Aorta (tissue), 5 donors: ENCODE data around the gene ARMC8. TPM values are rescaled to one million over a fixed set of nuclear protein-coding genes. Genes with fewer than 3 reads are reported as not detected.

Source experiments
- ATAC-seq: fragments of 200-7000 bp; cut with Tn5 transposase; one replicate; pipeline ENCODE4 v1.9.1; 2022; ENCODE audit warnings: moderate library complexity; ENCODE audit not compliant: low FRiP score
- DNase-seq, 2 donors: peaks; one replicate each; pipeline ENCODE4 v3.0.0-alpha.2; 2020
- H3K27ac ChIP-seq, 2 donors: one replicate each; pipeline ENCODE4 v1.5.1; 2013; ENCODE audit warnings: low read length in 2 of 2, mild to moderate bottlenecking in 2 of 2, moderate library complexity in 2 of 2, control low read depth in 1 of 2, inconsistent platforms in 1 of 2, low read depth in 1 of 2
- H3K27me3 ChIP-seq, 2 donors: one replicate each; pipeline ENCODE4 v1.6.1; 2013; ENCODE audit warnings: control low read depth in 1 of 2, low read length in 1 of 2, mild to moderate bottlenecking in 1 of 2, moderate library complexity in 1 of 2; ENCODE audit not compliant: insufficient read depth in 2 of 2, control insufficient read depth in 1 of 2
- H3K36me3 ChIP-seq, 2 donors: one replicate each; pipeline ENCODE4 v1.6.1; 2013; ENCODE audit warnings: control low read depth in 1 of 2, low read length in 1 of 2, mild to moderate bottlenecking in 1 of 2; ENCODE audit not compliant: insufficient read depth in 2 of 2, control insufficient read depth in 1 of 2
- H3K4me1 ChIP-seq, 2 donors: one replicate each; pipeline ENCODE4 v1.6.1; 2013; ENCODE audit warnings: low read length in 2 of 2, control low read depth in 1 of 2, mild to moderate bottlenecking in 1 of 2, moderate library complexity in 1 of 2; ENCODE audit not compliant: insufficient read depth in 2 of 2, control insufficient read depth in 1 of 2
- H3K4me3 ChIP-seq, 2 donors: one replicate each; pipeline ENCODE4 v1.5.1; 2013; ENCODE audit warnings: low read length in 2 of 2, control low read depth in 1 of 2, mild to moderate bottlenecking in 1 of 2
- H3K9me3 ChIP-seq: one replicate; pipeline ENCODE4 v1.6.1; 2013; ENCODE audit warnings: mild to moderate bottlenecking, low read length; ENCODE audit not compliant: control insufficient read depth
- WGBS, 2 donors: extraction: QIAGEN DNeasy Blood & Tissue Kit; methylation state at CpG; one replicate each; pipeline ENCODE4 v1.1.7; 2013; 5-methylcytosine and 5-hydroxymethylcytosine counted together
- intact Hi-C, 2 donors: fragments of 100-400 bp; cut with DNase I; formaldehyde crosslinking; loops; one replicate each; pipeline versions ENCODE4 v1.14.2 to v1.15.0; 2022
- polyA plus RNA-seq, 2 donors: library from polyadenylated mRNA; stranded (reverse); fragments of 200-250 nt; gene quantifications; one replicate each; pipeline ENCODE4 v1.2.3, GENCODE V29; 2013
- total RNA-seq, 2 donors: library from RNA; stranded (reverse); fragmentation: NEBNext Ultra II Directional; extraction: Animal tissue kit (Norgen Biotek cat#: 25700); gene quantifications; one replicate each; pipeline ENCODE4 v1.2.1, GENCODE V29; 2021
- donor health status: healthy with polysubstance abuse.
- donor health status: Bipolar disorder and iron deficiency.
- donor health status: DM: no; HTN: no; CAD: no.
- donor health status: DM: no; HTN: no; CAD: no.
- donor health status: DM: yes; HTN: yes; CAD: no.

ARMC8 gene
- total and polyA plus RNA-seq, 4 donors, result 18.2 to 59.7 (median 41.5) TPM

GRCh38 chr3:138172625-138173024 is 14.5 kb upstream of the ARMC8 start:
- H3K27me3 ChIP-seq, result no peaks in the 10 kb centered on the region
- no peak for ATAC-seq
- WGBS, 2 donors, result 68 to 76% methylated on average over 2 of the region's 2 CpGs
- no peak for DNase-seq
- H3K36me3 ChIP-seq, result no peaks in the 10 kb centered on the region
- no peak overlapping the region for H3K4me3 ChIP-seq
- intact Hi-C loops, result loop anchor here in 1 of 2 donors (10.0 kb wide), 1 partner anchor 58 kb away; the partner anchor contains the start of gene DZIP1L
- peaks cover 0 to 3% of the 10 kb centered on the region in 2 donors for H3K4me1 ChIP-seq
- no peak overlapping the region for H3K27ac ChIP-seq
- H3K9me3 ChIP-seq, result no peaks in the 10 kb centered on the region

GRCh38 chr3:138173769-138174420 is 13.2 kb upstream of the ARMC8 start:
- intact Hi-C loops, result loop anchor here in 1 of 2 donors (10.0 kb wide), 1 partner anchor 59 kb away; the partner anchor contains the start of gene DZIP1L
- ATAC-seq, result no peak

GRCh38 chr3:138174421-138175131 is 12.5 kb upstream of the ARMC8 start, which contains the start of gene DBR1:
Gene DBR1 (minus strand): TSS chr3:138174921. CDS start chr3:138174795, 126 bp downstream.
- H3K36me3 ChIP-seq, result no peaks in the 10 kb centered on the region
- WGBS, 2 donors, result 0 to 1% methylated on average over 38 of the region's 38 CpGs
- peak within 1 kb of the TSS in 1 of 2 donors; percentile 34 for H3K27ac ChIP-seq
- no peaks in the 10 kb centered on the region for H3K9me3 ChIP-seq
- ATAC-seq (peak; percentile 95), DNase-seq (peak; percentile 78 to 88)
- peak within 1 kb of the TSS; percentile 13 to 64 for H3K4me3 ChIP-seq
- H3K27me3 ChIP-seq, result no peaks in the 10 kb centered on the region
- peaks cover 0 to 3% of the 10 kb centered on the region in 2 donors for H3K4me1 ChIP-seq
- intact Hi-C loops, result loop anchor here in 1 of 2 donors (10.0 kb wide), 1 partner anchor 60 kb away; the partner anchor contains the start of gene DZIP1L

More at GRCh38 chr3:138173769-138174420, 13.2 kb upstream of the ARMC8 start:
- WGBS, 2 donors, result 65 to 67% methylated on average over 13 of the region's 13 CpGs
- peak overlapping the region; percentile 13 to 64 for H3K4me3 ChIP-seq
- no peaks in the 10 kb centered on the region for H3K27me3 ChIP-seq
- no peak for DNase-seq
- H3K4me1 ChIP-seq, result peaks cover 0 to 3% of the 10 kb centered on the region in 2 donors
- H3K36me3 ChIP-seq, result no peaks in the 10 kb centered on the region
- H3K9me3 ChIP-seq, result no peaks in the 10 kb centered on the region
- H3K27ac ChIP-seq, result no peak overlapping the region

GRCh38 chr3:138180375-138181029 is 6.6 kb upstream of the ARMC8 start:
- H3K27ac ChIP-seq, result no peak overlapping the region
- no peaks in the 10 kb centered on the region for H3K36me3 ChIP-seq
- H3K4me3 ChIP-seq, result no peak overlapping the region
- WGBS, 2 donors, result 28 to 38% methylated on average over 2 of the region's 2 CpGs
- ATAC-seq (no peak), DNase-seq (no peak)
- no peaks in the 10 kb centered on the region for H3K4me1 ChIP-seq
- no peaks in the 10 kb centered on the region for H3K9me3 ChIP-seq
- H3K27me3 ChIP-seq, result no peaks in the 10 kb centered on the region
- intact Hi-C loops, result no loop called here

GRCh38 chr3:138184994-138185393 is 2.1 kb upstream of the ARMC8 start:
- Histone ChIP-seq H3K27me3 (no peaks in the 10 kb centered on the region), H3K4me1 (peaks cover 0 to 3% of the 10 kb centered on the region in 2 donors), H3K36me3 (no peaks in the 10 kb centered on the region), H3K9me3 (no peaks in the 10 kb centered on the region), H3K27ac (no peak overlapping the region), H3K4me3 (no peak overlapping the region)
- no peak for ATAC-seq
- DNase-seq, result no peak
- 47 to 52% methylated on average over 3 of the region's 3 CpGs for WGBS, 2 donors
- intact Hi-C loops, result no loop called here

GRCh38 chr3:138186221-138186620 is 880 bp upstream of the ARMC8 start:
- intact Hi-C loops, result no loop called here
- no peaks in the 10 kb centered on the region for H3K27me3 ChIP-seq
- peak overlapping the region in 1 of 2 donors; percentile 78 for H3K4me3 ChIP-seq
- DNase-seq (no peak), ATAC-seq (no peak)
- H3K27ac ChIP-seq, result no peak overlapping the region
- no peaks in the 10 kb centered on the region for H3K36me3 ChIP-seq
- no peaks in the 10 kb centered on the region for H3K9me3 ChIP-seq
- 85 to 88% methylated on average over 2 of the region's 2 CpGs for WGBS, 2 donors
- H3K4me1 ChIP-seq, result peaks cover 0 to 3% of the 10 kb centered on the region in 2 donors

GRCh38 chr3:138186803-138187295 is 252 bp upstream of the ARMC8 start:
- Histone ChIP-seq H3K9me3 (no peaks in the 10 kb centered on the region), H3K27ac (peak overlapping the region in 1 of 2 donors; percentile 85), H3K4me3 (peak overlapping the region; percentile 71 to 78), H3K36me3 (no peaks in the 10 kb centered on the region), H3K4me1 (peaks cover 0 to 3% of the 10 kb centered on the region in 2 donors), H3K27me3 (no peaks in the 10 kb centered on the region)
- intact Hi-C loops, result no loop called here
- 0% methylated on average over 25 of the region's 25 CpGs for WGBS, 2 donors
- ATAC-seq (peak; percentile 98), DNase-seq (peak; percentile 92 to 95)

GRCh38 chr3:138188013-138188730 is 1.1 kb downstream of the ARMC8 start:
- ATAC-seq (peak; percentile 57), DNase-seq (no peak)
- Histone ChIP-seq H3K27me3 (no peaks in the 10 kb centered on the region), H3K9me3 (no peaks in the 10 kb centered on the region), H3K27ac (peak overlapping the region; percentile 85 to 94), H3K4me1 (peaks cover 0 to 3% of the 10 kb centered on the region in 2 donors), H3K36me3 (no peaks in the 10 kb centered on the region), H3K4me3 (peak overlapping the region; percentile 71 to 78)
- WGBS, 2 donors, result 2% methylated on average over 17 of the region's 17 CpGs
- intact Hi-C loops, result no loop called here
